NCI-H345 treated with DMSO at 0.1 percent for 48 hours (cell line): Measurements from ENCODE around the gene MAP4K4.

ENCODE experiments used
- DNase-seq: peaks from one replicate; lab custom pipeline; 2025; ENCODE audit not compliant: unreplicated experiment; lab: John Stamatoyannopoulos, UW

MAP4K4 gene

DNA sequence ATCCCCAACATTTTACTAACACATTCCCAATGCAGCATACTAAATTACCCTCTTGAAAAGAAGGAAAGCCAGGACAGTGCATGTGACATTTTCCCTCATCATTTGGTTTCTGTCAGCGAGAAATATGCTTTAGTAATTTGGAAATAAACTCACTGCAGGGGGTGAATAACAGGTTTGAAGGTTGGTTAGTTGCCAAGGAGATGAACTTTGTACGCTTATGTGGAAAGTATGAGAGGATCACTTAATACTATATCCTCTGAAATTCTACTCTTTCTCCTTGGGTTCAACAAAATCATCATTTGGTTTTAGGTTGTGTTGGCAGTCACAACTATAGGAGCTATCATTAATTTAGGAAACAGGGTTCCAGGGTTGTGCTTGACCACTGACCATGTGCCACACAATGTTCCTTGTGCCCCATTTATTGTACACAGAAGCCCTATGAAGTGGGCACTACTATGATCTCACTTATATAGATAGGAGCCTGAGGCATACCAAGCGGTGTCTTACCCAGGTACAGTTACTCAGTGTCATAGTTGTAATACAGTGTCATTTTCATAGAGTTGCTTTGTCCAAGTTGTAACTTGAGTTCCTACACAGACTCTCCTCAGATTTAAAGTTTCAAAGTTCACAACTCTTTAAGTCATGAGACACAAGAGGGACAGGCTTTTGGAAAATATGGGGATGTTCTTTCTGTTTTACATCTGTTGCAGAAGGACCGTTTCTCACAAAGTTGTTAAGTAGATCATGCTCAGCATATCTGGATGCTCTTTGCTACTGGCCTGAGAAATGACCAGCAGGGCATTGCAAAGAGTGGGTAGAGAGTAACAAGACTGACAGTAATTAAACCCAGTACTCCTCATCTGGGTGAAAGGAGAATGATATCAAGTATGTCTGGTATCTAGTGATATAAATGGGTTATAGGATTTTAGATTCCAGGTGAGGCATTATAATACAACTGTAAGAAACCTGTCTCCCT, 91.8 kb downstream of the MAP4K4 start:
- DNase-seq: no peak

- DNase-seq: no peak
Observed at GRCh38 chr2:101790416-101790815, 92.9 kb downstream of the MAP4K4 start.

GRCh38 chr2:101790857-101791256, 93.3 kb downstream of the MAP4K4 start:
- DNase-seq: no peak

GRCh38 chr2:101792208-101792607, 94.7 kb downstream of the MAP4K4 start:
- no peak for DNase-seq

DNA sequence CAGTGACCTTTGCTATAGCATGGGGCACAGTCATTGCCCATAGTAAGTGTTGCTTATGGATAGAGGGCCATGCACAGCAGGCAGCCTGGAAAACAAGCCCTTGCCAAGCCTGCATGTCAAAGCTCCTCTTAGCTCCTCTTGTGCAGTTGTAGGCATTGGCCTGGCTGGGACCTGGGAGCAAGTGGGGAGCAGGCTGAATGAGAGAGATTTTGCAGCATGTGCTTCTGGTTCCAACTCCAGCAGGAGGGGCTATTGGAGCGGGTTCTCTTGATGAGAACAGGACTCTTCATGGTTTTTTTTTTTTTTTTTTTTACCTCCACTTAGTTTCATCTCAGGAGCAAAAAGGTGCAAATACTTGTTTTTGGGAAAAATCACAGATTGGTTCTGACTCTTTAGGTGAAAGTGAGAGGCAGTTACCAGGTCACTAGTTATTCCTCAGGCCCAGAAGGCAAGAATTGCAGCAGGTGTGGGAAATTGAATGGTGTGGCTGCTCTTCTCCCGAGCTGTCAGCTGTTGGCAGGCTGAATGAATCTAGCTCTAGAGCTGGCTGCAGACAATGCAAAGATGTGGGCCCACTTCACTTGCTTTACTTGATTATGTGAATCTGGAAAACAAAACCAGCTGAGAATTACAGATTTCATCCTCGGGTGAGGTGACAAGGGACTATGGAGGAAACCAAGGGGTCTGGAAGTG, 95.9 kb downstream of the MAP4K4 start:
- no peak for DNase-seq

GRCh38 chr2:101794141-101794540, 96.6 kb downstream of the MAP4K4 start:
- no peak for DNase-seq

- DNase-seq: no peak
Observed at GRCh38 chr2:101795033-101795432, 97.5 kb downstream of the MAP4K4 start.

DNA sequence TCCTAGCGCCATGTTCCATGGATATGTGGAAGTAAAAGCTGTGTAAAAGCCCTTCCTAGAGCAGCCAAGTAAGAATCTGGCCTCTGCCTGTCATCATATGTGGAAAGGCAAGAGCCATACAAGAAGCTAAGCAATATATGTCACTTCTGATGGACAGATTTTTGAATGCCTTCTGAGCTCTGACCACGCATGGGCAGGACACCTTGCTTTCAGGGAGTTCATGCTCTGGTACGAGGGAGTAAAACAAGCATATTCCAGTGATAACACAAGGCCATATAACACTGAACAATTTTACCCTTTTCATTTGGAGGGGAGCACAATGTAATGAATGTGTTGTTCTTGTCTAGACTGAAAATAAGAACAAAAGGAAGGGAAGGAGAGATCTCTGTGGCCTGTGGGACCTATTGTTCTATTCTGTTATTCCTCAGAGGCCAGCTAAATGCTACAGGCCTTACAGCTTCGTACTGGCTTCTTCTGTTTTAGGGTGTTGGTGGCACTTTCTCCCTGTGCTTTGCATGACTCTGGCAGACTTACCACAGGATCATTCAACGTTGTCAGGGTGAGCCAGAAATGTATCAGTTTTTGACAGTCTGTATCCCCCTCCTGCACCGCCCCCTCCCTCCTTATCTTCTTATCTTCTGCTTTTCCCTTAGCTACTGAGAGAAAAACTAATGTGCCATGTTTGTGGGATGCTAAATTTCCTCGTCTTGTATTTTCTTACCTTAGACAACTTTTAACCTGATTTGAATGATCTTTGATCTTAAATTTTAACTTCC, 99.5 kb downstream of the MAP4K4 start:
- no peak for DNase-seq

DNA sequence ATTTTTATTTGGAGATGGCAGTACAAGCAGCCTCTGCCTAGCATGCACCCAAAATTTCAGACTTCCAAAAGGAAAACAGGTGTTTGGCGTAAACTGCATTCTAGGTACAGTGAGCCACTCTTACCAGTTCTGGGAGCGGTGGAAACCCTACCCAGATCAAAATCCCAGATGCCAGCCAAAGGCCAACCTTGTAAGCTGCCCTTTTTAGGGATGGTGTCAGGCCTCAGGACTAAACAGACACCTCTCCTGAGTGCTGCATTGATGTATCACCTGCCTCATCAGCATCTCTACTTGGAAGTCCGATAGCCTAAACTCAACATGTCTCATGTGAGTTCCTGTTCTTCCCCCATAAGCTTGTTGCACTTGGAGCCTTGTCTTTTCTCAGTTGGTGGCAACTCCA, 104.0 kb downstream of the MAP4K4 start:
- no peak for DNase-seq

GRCh38 chr2:101802329-101802728, 104.8 kb downstream of the MAP4K4 start:
- DNase-seq: no peak

DNA sequence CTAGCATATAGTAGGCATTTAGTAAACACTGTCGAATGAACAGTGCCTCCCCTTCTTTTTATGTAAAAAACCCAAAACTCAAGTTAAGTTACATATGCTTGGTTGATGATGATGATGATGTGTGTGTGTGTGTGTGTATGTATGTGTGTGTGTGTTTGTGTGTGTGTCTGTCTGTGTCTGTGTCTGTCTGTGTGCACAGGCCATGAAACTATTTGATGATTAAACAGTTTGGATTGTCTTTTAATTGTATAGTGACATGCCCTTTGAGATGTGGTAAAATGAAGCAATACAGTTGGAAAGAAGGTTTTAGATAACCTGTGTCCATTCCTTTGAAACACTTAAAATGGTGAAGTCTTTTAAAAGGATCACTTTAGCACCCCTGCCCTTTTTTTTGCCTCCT, 105.6 kb downstream of the MAP4K4 start:
- DNase-seq: no peak

- DNase-seq: no peak
Observed at GRCh38 chr2:101803945-101804696, 106.6 kb downstream of the MAP4K4 start.

- no peak for DNase-seq
Observed at GRCh38 chr2:101805152-101806088, 107.9 kb downstream of the MAP4K4 start.

GRCh38 chr2:101806123-101806522, 108.6 kb downstream of the MAP4K4 start:
- no peak for DNase-seq

DNA sequence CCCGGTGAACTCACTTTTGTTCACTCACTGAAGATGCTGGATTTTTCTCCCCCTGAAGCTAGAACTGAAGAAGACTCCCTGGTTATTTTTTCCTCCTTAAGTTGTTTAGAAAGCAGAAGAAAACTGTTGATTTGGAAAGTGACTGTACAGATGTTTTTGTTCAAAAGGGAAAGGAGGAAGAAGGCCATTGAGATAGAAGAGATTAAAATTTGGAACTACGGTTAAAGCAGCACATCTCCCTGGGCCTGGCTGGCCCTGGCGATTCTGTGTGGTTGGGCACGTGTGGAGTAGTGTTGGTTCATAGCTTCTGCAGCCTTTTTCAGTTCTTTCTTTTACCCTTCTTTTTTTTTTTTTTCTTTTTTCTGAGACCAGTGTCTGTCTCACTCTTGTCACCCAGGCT, 109.2 kb downstream of the MAP4K4 start:
- no peak for DNase-seq

DNA sequence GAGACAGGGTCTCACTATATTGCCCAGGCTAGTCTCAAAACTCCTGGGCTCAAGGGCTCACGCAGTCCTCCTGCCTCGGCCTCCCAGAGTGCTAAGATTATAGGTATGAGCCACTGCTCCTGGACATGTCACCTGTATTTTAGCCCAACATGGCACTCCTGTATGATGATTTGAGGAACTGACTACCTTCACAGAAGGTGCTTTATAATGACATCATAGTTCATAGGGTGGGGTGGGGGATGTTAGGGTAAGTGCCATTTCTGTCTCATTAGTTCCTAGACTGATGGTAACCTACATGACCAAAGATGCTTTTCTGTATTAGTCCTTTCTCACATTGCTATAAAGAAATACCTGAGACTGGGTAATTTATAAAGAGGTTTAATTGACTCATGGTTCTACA, 109.7 kb downstream of the MAP4K4 start:
- DNase-seq: no peak

GRCh38 chr2:101808006-101808562, 110.6 kb downstream of the MAP4K4 start:
- no peak for DNase-seq

DNA sequence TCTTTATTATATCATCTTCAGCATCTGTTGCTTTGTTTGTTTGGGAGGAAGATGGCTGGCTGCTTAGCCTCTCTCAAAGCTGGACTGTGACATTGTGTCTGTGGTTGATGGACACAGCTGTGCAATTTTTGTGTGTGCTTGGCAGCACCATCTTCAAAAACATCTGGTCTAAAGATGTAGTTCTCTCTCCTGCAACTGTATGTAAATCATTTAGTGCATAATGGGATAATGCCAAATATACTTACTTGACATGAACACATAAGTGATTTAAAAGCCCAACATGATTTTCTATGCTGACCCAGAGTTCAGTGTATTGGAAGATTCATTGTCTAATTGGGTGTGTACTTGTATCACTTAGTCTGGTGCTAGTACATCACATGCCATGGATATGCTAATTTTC, 112.2 kb downstream of the MAP4K4 start:
- DNase-seq: no peak

- no peak for DNase-seq
Observed at GRCh38 chr2:101811226-101812015, 113.9 kb downstream of the MAP4K4 start.
